ENCODE results near the gene COL4A6. TPM values are rescaled to one million over a fixed set of nuclear protein-coding genes. Genes with fewer than 3 reads are reported as not detected.

The COL4A6 gene
- total RNA-seq, 3 donors from 2014 or later = 6.9 to 13.9 (median 10.7) TPM

DNA sequence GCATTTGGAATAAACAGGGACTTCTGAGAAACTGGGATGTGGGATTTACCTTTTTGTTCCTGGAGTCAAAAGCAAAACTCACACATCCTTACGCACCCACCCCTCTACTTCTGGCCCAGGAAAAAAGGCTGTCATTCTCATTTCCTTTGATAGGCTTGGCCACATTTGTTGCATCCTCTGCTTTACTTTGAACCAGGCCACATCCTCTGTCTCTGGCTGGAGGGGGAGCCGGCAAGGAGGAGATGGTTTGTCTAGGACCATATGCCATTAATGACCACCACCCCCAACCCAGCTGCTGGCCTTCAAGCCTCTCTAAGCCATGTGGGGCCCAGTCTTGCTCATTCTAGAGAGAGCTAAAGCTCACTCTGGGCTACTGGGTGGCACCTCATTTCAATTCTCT lies 282.1 kb downstream of the COL4A6 start:
- intact Hi-C loops (cut with DNase I; ENCODE audit: low total_unique reads) = no loop called here
- no peaks in the 10 kb centered on the region for H3K36me3 ChIP-seq
- no peak for DNase-seq (ENCODE audit: low spot score in 2 of 2)
- H3K4me3 ChIP-seq = no peak overlapping the region
- H3K9me3 ChIP-seq = no peaks in the 10 kb centered on the region
- no peaks in the 10 kb centered on the region for H3K4me1 ChIP-seq
- no peak overlapping the region for H3K27ac ChIP-seq
- peaks cover 0 to 53% of the 10 kb centered on the region in 2 donors for H3K27me3 ChIP-seq
- no peak for TF ChIP-seq POLR2AphosphoS5 (IDR thresholded peaks at IDR 0.05)
- TF ChIP-seq, protein P1, sequence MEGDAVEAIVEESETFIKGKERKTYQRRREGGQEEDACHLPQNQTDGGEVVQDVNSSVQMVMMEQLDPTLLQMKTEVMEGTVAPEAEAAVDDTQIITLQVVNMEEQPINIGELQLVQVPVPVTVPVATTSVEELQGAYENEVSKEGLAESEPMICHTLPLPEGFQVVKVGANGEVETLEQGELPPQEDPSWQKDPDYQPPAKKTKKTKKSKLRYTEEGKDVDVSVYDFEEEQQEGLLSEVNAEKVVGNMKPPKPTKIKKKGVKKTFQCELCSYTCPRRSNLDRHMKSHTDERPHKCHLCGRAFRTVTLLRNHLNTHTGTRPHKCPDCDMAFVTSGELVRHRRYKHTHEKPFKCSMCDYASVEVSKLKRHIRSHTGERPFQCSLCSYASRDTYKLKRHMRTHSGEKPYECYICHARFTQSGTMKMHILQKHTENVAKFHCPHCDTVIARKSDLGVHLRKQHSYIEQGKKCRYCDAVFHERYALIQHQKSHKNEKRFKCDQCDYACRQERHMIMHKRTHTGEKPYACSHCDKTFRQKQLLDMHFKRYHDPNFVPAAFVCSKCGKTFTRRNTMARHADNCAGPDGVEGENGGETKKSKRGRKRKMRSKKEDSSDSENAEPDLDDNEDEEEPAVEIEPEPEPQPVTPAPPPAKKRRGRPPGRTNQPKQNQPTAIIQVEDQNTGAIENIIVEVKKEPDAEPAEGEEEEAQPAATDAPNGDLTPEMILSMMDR (IDR thresholded peaks at IDR 0.05) = no peak
- no peak for TF ChIP-seq POLR2A (IDR thresholded peaks at IDR 0.05)

- Histone ChIP-seq H3K4me3 (no peak overlapping the region), H3K27ac (no peak overlapping the region), H3K4me1 (no peaks in the 10 kb centered on the region), H3K27me3 (peaks cover 0 to 24% of the 10 kb centered on the region in 2 donors), H3K9me3 (no peaks in the 10 kb centered on the region), H3K36me3 (no peaks in the 10 kb centered on the region)
- intact Hi-C loops (cut with DNase I; ENCODE audit: low total_unique reads) = no loop called here
- TF ChIP-seq, protein P1 (IDR thresholded peaks at IDR 0.05) = no peak
- no peak for TF ChIP-seq POLR2AphosphoS5 (IDR thresholded peaks at IDR 0.05)
- DNase-seq (ENCODE audit: low spot score in 2 of 2) = no peak
Observed at GRCh38 chrX:108148524-108148923, 289.7 kb downstream of the COL4A6 start.

DNA sequence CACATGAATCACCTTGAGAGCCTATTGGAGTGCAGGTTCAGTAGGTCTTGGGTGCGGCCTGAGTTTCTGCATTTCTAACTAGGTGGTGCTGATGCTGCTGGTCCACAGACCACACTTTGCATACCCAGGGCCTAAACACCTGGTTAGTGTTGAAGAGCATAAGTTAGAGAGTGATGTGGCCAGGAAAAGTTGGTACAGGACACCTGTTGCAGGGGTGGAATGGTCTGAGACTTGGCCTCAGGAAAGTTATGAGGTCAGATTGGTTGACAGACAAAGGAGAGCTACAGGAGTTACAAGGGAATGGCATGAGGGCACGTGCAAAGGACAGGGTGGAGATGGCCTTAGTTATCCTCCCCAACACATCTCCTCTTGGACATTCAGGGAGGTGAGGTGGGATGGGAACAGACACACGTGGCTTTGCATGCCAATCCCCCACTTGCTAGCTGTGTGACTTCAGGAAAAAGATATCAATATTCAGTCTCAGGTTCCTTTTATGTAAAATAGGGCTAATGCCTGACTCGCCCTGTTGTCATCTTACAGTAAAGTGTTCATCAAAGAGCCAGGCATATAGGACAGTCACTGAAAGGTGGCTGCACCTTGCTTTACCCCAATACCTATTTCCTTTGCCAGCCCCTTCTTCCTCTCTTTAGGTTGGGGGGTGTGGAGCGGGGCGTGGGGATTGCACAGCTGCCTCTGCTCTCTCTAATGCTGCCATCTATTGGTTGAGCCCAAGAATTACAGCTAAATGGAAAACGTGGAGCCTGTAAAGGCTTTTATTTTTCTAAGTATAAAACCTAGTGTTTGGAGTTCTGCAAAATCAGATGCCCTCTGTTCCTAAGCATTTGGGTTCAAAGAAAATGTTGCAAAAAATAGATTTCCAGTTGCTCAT lies 299.2 kb downstream of the COL4A6 start:
- no peaks in the 10 kb centered on the region for H3K36me3 ChIP-seq
- no peaks in the 10 kb centered on the region for H3K9me3 ChIP-seq
- no peak for DNase-seq (ENCODE audit: low spot score in 2 of 2)
- peaks cover 0 to 49% of the 10 kb centered on the region in 2 donors for H3K27me3 ChIP-seq
- no peak overlapping the region for H3K4me3 ChIP-seq
- no peak overlapping the region for H3K27ac ChIP-seq
- no peaks in the 10 kb centered on the region for H3K4me1 ChIP-seq
- TF ChIP-seq, protein P1 (IDR thresholded peaks at IDR 0.05) = no peak
- TF ChIP-seq POLR2A (IDR thresholded peaks at IDR 0.05) (no peak), POLR2AphosphoS5 (IDR thresholded peaks at IDR 0.05) (no peak)
- intact Hi-C loops (cut with DNase I; ENCODE audit: low total_unique reads) = no loop called here

GRCh38 chrX:108134724-108135123 lies 303.5 kb downstream of the COL4A6 start:
- no peak for DNase-seq (ENCODE audit: low spot score in 2 of 2)
- H3K4me1 ChIP-seq = no peaks in the 10 kb centered on the region
- H3K9me3 ChIP-seq = no peaks in the 10 kb centered on the region
- H3K4me3 ChIP-seq = no peak overlapping the region
- intact Hi-C loops (cut with DNase I; ENCODE audit: low total_unique reads) = no loop called here
- no peak overlapping the region for H3K27ac ChIP-seq
- H3K27me3 ChIP-seq = peaks cover 0 to 64% of the 10 kb centered on the region in 2 donors
- H3K36me3 ChIP-seq = no peaks in the 10 kb centered on the region
- TF ChIP-seq POLR2AphosphoS5 (IDR thresholded peaks at IDR 0.05) = no peak
- TF ChIP-seq, protein P1 (IDR thresholded peaks at IDR 0.05) = no peak
- no peak for TF ChIP-seq POLR2A (IDR thresholded peaks at IDR 0.05)

DNA sequence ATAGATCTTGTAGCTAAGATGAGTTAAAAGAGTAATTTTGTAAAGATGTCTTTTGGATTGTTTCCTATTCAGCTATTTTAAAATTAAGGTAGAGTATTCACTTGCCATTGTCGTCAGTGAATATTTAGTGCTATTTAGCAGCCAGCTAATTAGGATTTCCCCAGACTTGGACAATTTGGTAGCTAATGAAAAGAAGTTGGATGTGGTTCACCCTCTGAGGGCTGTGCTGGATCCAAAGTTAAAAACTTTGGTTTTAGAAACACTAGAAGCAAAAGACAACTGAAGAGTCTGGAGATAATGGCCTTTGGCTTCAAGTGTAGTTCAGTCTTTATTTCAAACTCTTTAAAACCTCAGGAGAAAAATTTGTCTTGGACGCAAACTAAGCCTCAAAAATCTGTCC lies 305.3 kb downstream of the COL4A6 start:
- Histone ChIP-seq H3K36me3 (no peaks in the 10 kb centered on the region), H3K27me3 (peaks cover 0 to 56% of the 10 kb centered on the region in 2 donors), H3K4me1 (no peaks in the 10 kb centered on the region), H3K27ac (no peak overlapping the region), H3K9me3 (no peaks in the 10 kb centered on the region), H3K4me3 (no peak overlapping the region)
- no peak for DNase-seq (ENCODE audit: low spot score in 2 of 2)
- intact Hi-C loops (cut with DNase I; ENCODE audit: low total_unique reads) = no loop called here
- TF ChIP-seq POLR2AphosphoS5 (IDR thresholded peaks at IDR 0.05) = no peak
- TF ChIP-seq, protein P1 (IDR thresholded peaks at IDR 0.05) = no peak
- no peak for TF ChIP-seq POLR2A (IDR thresholded peaks at IDR 0.05)

Data from breast epithelium (tissue), 4 donors.